Mucosa of stomach (tissue), 1 donor: ENCODE measurements around the gene S100A1.

ENCODE experiments used
- H3K27me3 ChIP-seq: one replicate; pipeline ENCODE4 v1.7.0; 2013; ENCODE audit warnings: mild to moderate bottlenecking, low read length; ENCODE audit not compliant: control insufficient read depth, insufficient read depth
- H3K36me3 ChIP-seq: one replicate; pipeline ENCODE4 v1.7.0; 2013; ENCODE audit warnings: low read length; ENCODE audit not compliant: control insufficient read depth, insufficient read depth
- H3K4me1 ChIP-seq: one replicate; pipeline ENCODE4 v1.7.0; 2013; ENCODE audit warnings: mild to moderate bottlenecking, low read length; ENCODE audit not compliant: control insufficient read depth, insufficient read depth
- H3K4me3 ChIP-seq: one replicate; pipeline ENCODE4 v1.7.0; 2013; ENCODE audit warnings: low read length
- H3K9ac ChIP-seq: one replicate; pipeline ENCODE4 v1.7.0; 2013; ENCODE audit warnings: mild to moderate bottlenecking, low read length, moderate library complexity
- H3K9me3 ChIP-seq: one replicate; pipeline ENCODE4 v1.7.0; 2013; ENCODE audit warnings: mild to moderate bottlenecking, low read length, moderate library complexity; ENCODE audit not compliant: control insufficient read depth
- donor health status: Pancreatic carcinoma.

The S100A1 gene

GRCh38 chr1:153597206-153597605, 31.0 kb upstream of the S100A1 start:
- H3K27me3 ChIP-seq, result no peaks in the 10 kb centered on the region
- H3K4me3 ChIP-seq, result no peak overlapping the region
- H3K36me3 ChIP-seq, result no peaks in the 10 kb centered on the region
- no peaks in the 10 kb centered on the region for H3K9me3 ChIP-seq
- peaks cover 3% of the 10 kb centered on the region for H3K4me1 ChIP-seq
- H3K9ac ChIP-seq, result no peak overlapping the region

GRCh38 chr1:153598309-153599172, 29.7 kb upstream of the S100A1 start:
- peaks cover 3% of the 10 kb centered on the region for H3K4me1 ChIP-seq
- H3K36me3 ChIP-seq, result no peaks in the 10 kb centered on the region
- no peaks in the 10 kb centered on the region for H3K9me3 ChIP-seq
- H3K27me3 ChIP-seq, result no peaks in the 10 kb centered on the region
- H3K4me3 ChIP-seq, result no peak overlapping the region
- no peak overlapping the region for H3K9ac ChIP-seq

- Histone ChIP-seq H3K9ac (no peak overlapping the region), H3K4me1 (peaks cover 3% of the 10 kb centered on the region), H3K4me3 (no peak overlapping the region), H3K9me3 (no peaks in the 10 kb centered on the region), H3K27me3 (no peaks in the 10 kb centered on the region), H3K36me3 (no peaks in the 10 kb centered on the region)
Observed at GRCh38 chr1:153599847-153600246, 28.4 kb upstream of the S100A1 start.

GRCh38 chr1:153602749-153603148, 25.5 kb upstream of the S100A1 start:
- Histone ChIP-seq H3K4me3 (no peak overlapping the region), H3K36me3 (no peaks in the 10 kb centered on the region), H3K27me3 (no peaks in the 10 kb centered on the region), H3K9ac (no peak overlapping the region), H3K9me3 (no peaks in the 10 kb centered on the region), H3K4me1 (peaks cover 3% of the 10 kb centered on the region)

GRCh38 chr1:153606194-153606593, 22.0 kb upstream of the S100A1 start:
- Histone ChIP-seq H3K9ac (no peak overlapping the region), H3K36me3 (no peaks in the 10 kb centered on the region), H3K27me3 (no peaks in the 10 kb centered on the region), H3K4me3 (no peak overlapping the region), H3K9me3 (no peaks in the 10 kb centered on the region), H3K4me1 (peaks cover 31% of the 10 kb centered on the region)

- no peak overlapping the region for H3K4me3 ChIP-seq
- H3K36me3 ChIP-seq, result no peaks in the 10 kb centered on the region
- no peaks in the 10 kb centered on the region for H3K9me3 ChIP-seq
- no peak overlapping the region for H3K9ac ChIP-seq
- no peaks in the 10 kb centered on the region for H3K27me3 ChIP-seq
- H3K4me1 ChIP-seq, result peaks cover 34% of the 10 kb centered on the region
Observed at GRCh38 chr1:153607381-153607780, 20.9 kb upstream of the S100A1 start.

- no peak overlapping the region for H3K4me3 ChIP-seq
Observed at GRCh38 chr1:153608089-153608682, 20.0 kb upstream of the S100A1 start.

GRCh38 chr1:153608742-153609584, 19.3 kb upstream of the S100A1 start:
- Histone ChIP-seq H3K9me3 (no peaks in the 10 kb centered on the region), H3K4me3 (peak overlapping the region; percentile 0), H3K4me1 (peaks cover 45% of the 10 kb centered on the region), H3K27me3 (no peaks in the 10 kb centered on the region), H3K9ac (peak overlapping the region; percentile 4), H3K36me3 (no peaks in the 10 kb centered on the region)

More at GRCh38 chr1:153608089-153608682, 20.0 kb upstream of the S100A1 start:
- H3K9me3 ChIP-seq, result no peaks in the 10 kb centered on the region
- H3K27me3 ChIP-seq, result no peaks in the 10 kb centered on the region
- H3K9ac ChIP-seq, result peak overlapping the region; percentile 4
- no peaks in the 10 kb centered on the region for H3K36me3 ChIP-seq
- peaks cover 39% of the 10 kb centered on the region for H3K4me1 ChIP-seq

- no peaks in the 10 kb centered on the region for H3K36me3 ChIP-seq
- H3K9me3 ChIP-seq, result no peaks in the 10 kb centered on the region
- no peaks in the 10 kb centered on the region for H3K27me3 ChIP-seq
- H3K4me1 ChIP-seq, result peaks cover 51% of the 10 kb centered on the region
- peak overlapping the region; percentile 4 for H3K9ac ChIP-seq
- H3K4me3 ChIP-seq, result peak overlapping the region; percentile 0
Observed at GRCh38 chr1:153609585-153609907, 18.7 kb upstream of the S100A1 start.

GRCh38 chr1:153610334-153610733, 17.9 kb upstream of the S100A1 start:
- H3K4me3 ChIP-seq, result peak overlapping the region; percentile 14
- peaks cover 56% of the 10 kb centered on the region for H3K4me1 ChIP-seq
- no peaks in the 10 kb centered on the region for H3K27me3 ChIP-seq
- no peaks in the 10 kb centered on the region for H3K36me3 ChIP-seq
- H3K9ac ChIP-seq, result no peak overlapping the region
- no peaks in the 10 kb centered on the region for H3K9me3 ChIP-seq

GRCh38 chr1:153610811-153611301, 17.4 kb upstream of the S100A1 start:
- Histone ChIP-seq H3K36me3 (no peaks in the 10 kb centered on the region), H3K4me3 (peak overlapping the region; percentile 75), H3K9me3 (no peaks in the 10 kb centered on the region), H3K9ac (no peak overlapping the region), H3K27me3 (no peaks in the 10 kb centered on the region), H3K4me1 (peaks cover 61% of the 10 kb centered on the region)

GRCh38 chr1:153611356-153611755, 16.9 kb upstream of the S100A1 start:
- Histone ChIP-seq H3K9me3 (no peaks in the 10 kb centered on the region), H3K4me1 (peaks cover 66% of the 10 kb centered on the region)

More at GRCh38 chr1:153611356-153611755, 16.9 kb upstream of the S100A1 start:
- Histone ChIP-seq H3K9ac (peak overlapping the region; percentile 98), H3K36me3 (no peaks in the 10 kb centered on the region), H3K27me3 (no peaks in the 10 kb centered on the region), H3K4me3 (peak overlapping the region; percentile 75)
